ENCODE measurements around the gene ZFYVE21. TPM values are rescaled to one million over a fixed set of nuclear protein-coding genes. Genes with fewer than 3 reads are reported as not detected.

ZFYVE21 gene
- total RNA-seq, 1 experiment from 2014 or later = 31.3 TPM

DNA sequence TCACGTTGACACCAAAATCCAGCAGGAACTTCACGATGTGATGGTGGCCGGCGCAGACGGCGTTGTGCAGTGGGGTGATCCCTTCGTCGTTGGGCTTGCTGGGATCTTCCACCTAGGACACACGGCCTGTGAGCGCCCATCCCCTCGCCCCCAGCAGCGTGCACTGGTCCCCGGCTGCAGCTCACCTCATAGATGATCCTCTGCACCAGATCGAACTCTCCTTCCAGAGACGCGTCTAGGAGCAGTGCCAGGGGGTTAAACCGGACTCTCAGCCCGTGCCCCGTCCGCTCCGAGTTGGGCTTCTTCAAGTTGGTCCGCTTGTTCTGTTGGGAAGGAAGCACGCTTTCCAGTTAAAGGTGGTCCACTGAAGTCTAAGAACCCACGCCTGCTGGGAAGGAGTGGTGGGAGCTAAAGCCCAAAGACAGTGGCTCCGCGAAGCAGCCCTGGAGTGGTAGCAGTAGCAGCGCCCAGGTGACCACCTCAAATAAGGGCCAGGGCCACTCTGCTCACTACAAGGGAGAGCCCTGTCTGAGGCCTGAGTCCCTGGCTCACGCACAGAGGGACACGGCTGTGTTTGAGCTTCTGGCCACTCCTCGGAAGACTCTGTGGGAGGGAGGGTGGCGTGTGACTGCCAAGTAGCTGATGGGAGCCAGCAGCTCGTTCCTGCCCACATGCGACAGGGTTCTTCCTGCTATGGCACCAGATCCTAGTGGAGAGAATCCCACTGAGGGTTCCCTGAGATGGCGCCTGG lies 23.3 kb downstream of the ZFYVE21 start:
- POLR2A ChIA-PET = no interaction called here
- Histone ChIP-seq H3K27ac (ENCODE audit: low read depth, low read length) (no peak overlapping the region), H3K9ac (ENCODE audit: low read length) (no peak overlapping the region), H3K79me2 (ENCODE audit: insufficient read depth, low read length) (no peaks in the 10 kb centered on the region), H2AFZ (ENCODE audit: low read depth, low read length, poor library complexity, severe bottlenecking) (no peak overlapping the region), H3K9me3 (ENCODE audit: control insufficient read depth in 1 of 2, insufficient read depth in 1 of 2, low read depth in 1 of 2, low read length in 2 of 2) (no peaks in the 10 kb centered on the region), H3K4me1 (ENCODE audit: control insufficient read depth in 1 of 2, insufficient read depth in 2 of 2, low read length in 2 of 2) (no peaks in the 10 kb centered on the region), H3K27me3 (ENCODE audit: insufficient read depth, low read length) (no peaks in the 10 kb centered on the region), H3K4me3 (replicated peaks in 1 of 2; ENCODE audit: low read depth in 1 of 2, low read length in 2 of 2) (no peak overlapping the region), H3K4me2 (ENCODE audit: low read length) (no peak overlapping the region), H3K9me2 (ENCODE audit: insufficient read depth) (no peaks in the 10 kb centered on the region), H4K20me1 (ENCODE audit: insufficient read depth) (no peaks in the 10 kb centered on the region), H3K36me3 (ENCODE audit: control insufficient read depth in 1 of 2, insufficient read depth in 2 of 2, low read length in 2 of 2) (peaks cover 0 to 3% of the 10 kb centered on the region in 2 experiments; a peak in 2 of 4 replicates)
- DNase-seq (ENCODE audit: low read depth, low spot score) = no peak
- no TSS peak for BruUV-seq (replicated peaks)
- CTCF ChIA-PET = no interaction called here
- TF ChIP-seq EZH2 (IDR thresholded peaks at IDR 0.05) (no peak), EGR1 (IDR thresholded peaks at IDR 0.05; ENCODE audit: low read depth) (no peak)
- RAD21 ChIA-PET (ENCODE audit: low non-redundant PET in 1 of 2, low total read pairs in 2 of 2, uncharacterized antibody in 2 of 2, unreplicated experiment in 2 of 2) = no interaction called here
- intact Hi-C loops (cut with micrococcal nuclease) = no loop called here
- no peak for ATAC-seq

DNA sequence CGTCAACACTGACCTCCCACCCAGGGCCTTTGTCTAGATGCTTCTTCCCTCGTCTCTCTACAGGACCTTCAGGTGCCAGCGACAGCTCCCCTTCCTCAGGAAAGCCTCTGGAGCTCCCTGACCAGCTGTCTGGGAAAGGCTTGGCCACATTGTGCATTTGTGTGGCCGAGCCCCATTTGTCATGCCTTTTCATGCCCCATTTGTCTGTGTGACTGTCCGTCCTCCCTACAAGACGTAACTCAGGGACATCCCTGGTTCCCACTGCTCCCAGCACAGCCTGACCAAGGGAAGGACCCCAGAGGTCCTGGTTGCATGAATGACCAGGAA lies 23.8 kb downstream of the ZFYVE21 start:
- Histone ChIP-seq H3K27me3 (ENCODE audit: insufficient read depth, low read length) (no peaks in the 10 kb centered on the region), H3K4me1 (ENCODE audit: control insufficient read depth in 1 of 2, insufficient read depth in 2 of 2, low read length in 2 of 2) (no peaks in the 10 kb centered on the region), H3K36me3 (ENCODE audit: control insufficient read depth in 1 of 2, insufficient read depth in 2 of 2, low read length in 2 of 2) (peaks cover 0 to 3% of the 10 kb centered on the region in 2 experiments; a peak in 2 of 4 replicates), H3K4me2 (ENCODE audit: low read length) (no peak overlapping the region), H3K4me3 (replicated peaks in 1 of 2; ENCODE audit: low read depth in 1 of 2, low read length in 2 of 2) (no peak overlapping the region), H2AFZ (ENCODE audit: low read depth, low read length, poor library complexity, severe bottlenecking) (no peak overlapping the region), H3K9me2 (ENCODE audit: insufficient read depth) (no peaks in the 10 kb centered on the region), H3K79me2 (ENCODE audit: insufficient read depth, low read length) (no peaks in the 10 kb centered on the region), H3K27ac (ENCODE audit: low read depth, low read length) (no peak overlapping the region), H3K9ac (ENCODE audit: low read length) (no peak overlapping the region), H4K20me1 (ENCODE audit: insufficient read depth) (no peaks in the 10 kb centered on the region), H3K9me3 (ENCODE audit: control insufficient read depth in 1 of 2, insufficient read depth in 1 of 2, low read depth in 1 of 2, low read length in 2 of 2) (no peaks in the 10 kb centered on the region)
- RAD21 ChIA-PET (ENCODE audit: low non-redundant PET in 1 of 2, low total read pairs in 2 of 2, uncharacterized antibody in 2 of 2, unreplicated experiment in 2 of 2) = no interaction called here
- DNase-seq (ENCODE audit: low read depth, low spot score) (no peak), ATAC-seq (no peak)
- BruUV-seq (replicated peaks) = no TSS peak
- CTCF ChIA-PET = no interaction called here
- intact Hi-C loops (cut with micrococcal nuclease) = no loop called here
- TF ChIP-seq SIN3A (IDR thresholded peaks at IDR 0.05; ENCODE audit: low read depth) = no peak
- TF ChIP-seq EGR1 (IDR thresholded peaks at IDR 0.05; ENCODE audit: low read depth) = no peak
- TF ChIP-seq POLR2AphosphoS5 (IDR thresholded peaks at IDR 0.05; ENCODE audit: low read depth, low read length) = no peak
- TF ChIP-seq FOSL1 (IDR thresholded peaks at IDR 0.05; ENCODE audit: low read depth) = no peak
- TF ChIP-seq, protein P1, sequence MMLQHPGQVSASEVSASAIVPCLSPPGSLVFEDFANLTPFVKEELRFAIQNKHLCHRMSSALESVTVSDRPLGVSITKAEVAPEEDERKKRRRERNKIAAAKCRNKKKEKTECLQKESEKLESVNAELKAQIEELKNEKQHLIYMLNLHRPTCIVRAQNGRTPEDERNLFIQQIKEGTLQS (IDR thresholded peaks at IDR 0.05) = no peak
- TF ChIP-seq SRF (IDR thresholded peaks at IDR 0.05; ENCODE audit: low read depth) = no peak
- TF ChIP-seq CBX3 (IDR thresholded peaks at IDR 0.05; ENCODE audit: low read depth) = no peak
- TF ChIP-seq TCF7L2 (IDR thresholded peaks at IDR 0.05; ENCODE audit: borderline replicate concordance, extremely low read depth, insufficient read depth, insufficient read length) = no peak
- TF ChIP-seq ELF1 (IDR thresholded peaks at IDR 0.05; ENCODE audit: borderline replicate concordance, low read depth) = no peak
- no peak for TF ChIP-seq SP1 (IDR thresholded peaks at IDR 0.05; ENCODE audit: low read depth)
- no peak for TF ChIP-seq JUND (IDR thresholded peaks at IDR 0.05)
- TF ChIP-seq CEBPB (IDR thresholded peaks at IDR 0.05; ENCODE audit: low read depth) = no peak
- TF ChIP-seq, protein P2, sequence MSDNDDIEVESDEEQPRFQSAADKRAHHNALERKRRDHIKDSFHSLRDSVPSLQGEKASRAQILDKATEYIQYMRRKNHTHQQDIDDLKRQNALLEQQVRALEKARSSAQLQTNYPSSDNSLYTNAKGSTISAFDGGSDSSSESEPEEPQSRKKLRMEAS (IDR thresholded peaks at IDR 0.05) = no peak
- no peak for TF ChIP-seq ZNF274 (IDR thresholded peaks at IDR 0.05; ENCODE audit: low read depth, low read length)
- POLR2A ChIA-PET = no interaction called here
